GM19372 (cell line): Measurements from ENCODE around the gene DKK2.
"Not testable (repeated sequence)": the region's sequence is repeated elsewhere in the genome, so short reads cannot be mapped to it uniquely, and the experiment has no call there.

Source experiments
- ATAC-seq: cut with Tn5 transposase; IDR thresholded peaks from one replicate; pipeline ENCODE4 v1.9.1; 2021; ENCODE audit warnings: mild to moderate bottlenecking, low read depth, moderate library complexity; ENCODE audit not compliant: unreplicated experiment

DKK2 gene

GRCh38 chr4:106929248-106929647 lies 106.9 kb downstream of the DKK2 start:
- ATAC-seq, result no peak

- no peak for ATAC-seq
Observed at GRCh38 chr4:106914223-106914622, 121.9 kb downstream of the DKK2 start.

GRCh38 chr4:106909486-106910188 lies 126.5 kb downstream of the DKK2 start:
- ATAC-seq, result no peak

GRCh38 chr4:106908049-106908448 lies 128.1 kb downstream of the DKK2 start:
- not testable (repeated sequence) for ATAC-seq

GRCh38 chr4:106907216-106907615 lies 128.9 kb downstream of the DKK2 start:
- no peak for ATAC-seq

GRCh38 chr4:106906728-106907127 lies 129.4 kb downstream of the DKK2 start:
- no peak for ATAC-seq

GRCh38 chr4:106898621-106899230 lies 137.4 kb downstream of the DKK2 start:
- no peak for ATAC-seq

- no peak for ATAC-seq
Observed at GRCh38 chr4:106893903-106894302, 142.2 kb downstream of the DKK2 start.

GRCh38 chr4:106893395-106893881 lies 142.7 kb downstream of the DKK2 start:
- no peak for ATAC-seq

- ATAC-seq, result no peak
Observed at GRCh38 chr4:106892786-106893185, 143.3 kb downstream of the DKK2 start.

- no peak for ATAC-seq
Observed at GRCh38 chr4:106875340-106875739, 160.8 kb downstream of the DKK2 start.
